Esophagus squamous epithelium (tissue), 5 donors: ENCODE results near the gene PTPRN. TPM values are rescaled to one million over a fixed set of nuclear protein-coding genes. Genes with fewer than 3 reads are reported as not detected.
A peak's percentile ranks its signal among the peaks of the same experiment; 100 is the strongest.

Experiments
- DNase-seq: peaks from one replicate; lab custom pipeline; 2025; lab: John Stamatoyannopoulos, UW
- H3K27ac ChIP-seq, 4 donors: fragments of 200-600 bp; sonication (generic); one replicate each; pipeline ENCODE4 v1.5.1; 2016 to 2019; ENCODE audit warnings: mild to moderate bottlenecking in 1 of 4
- H3K27me3 ChIP-seq, 4 donors: fragments of 200-600 bp; sonication (generic); 1 replicate in 3 of 4; 2 replicates in 1 of 4; pipeline versions ENCODE4 v1.5.1 to v1.6.0; 2017 to 2021; ENCODE audit warnings: antibody characterized with exemption in 1 of 4
- H3K36me3 ChIP-seq, 3 donors: fragments of 200-600 bp; sonication (generic); one replicate each; pipeline ENCODE4 v1.5.1; 2016 to 2019
- H3K4me1 ChIP-seq, 3 donors: fragments of 200-600 bp; sonication (generic); one replicate each; pipeline ENCODE4 v1.5.1; 2017 to 2019
- H3K4me3 ChIP-seq, 4 donors: fragments of 200-600 bp; sonication (generic); 1 replicate in 3 of 4; 2 replicates in 1 of 4; pipeline ENCODE4 v1.5.1; 2016 to 2019; ENCODE audit warnings: mild to moderate bottlenecking in 2 of 4, moderate library complexity in 1 of 4
- H3K9me3 ChIP-seq, 3 donors: fragments of 200-600 bp; sonication (generic); one replicate each; pipeline ENCODE4 v1.5.1; 2016 to 2019
- CTCF ChIP-seq, 6 experiments: fragments of 450-650 bp in 4 of 6; fragments of 200-600 bp in 2 of 6; sonication (generic) in 2 of 6; IDR thresholded peaks; one replicate each; pipeline ENCODE4 v1.5.1; 2016 to 2019; ENCODE audit warnings: antibody characterized with exemption in 6 of 6, mild to moderate bottlenecking in 4 of 6, moderate library complexity in 4 of 6
- POLR2A ChIP-seq, 4 donors: fragments of 450-650 bp; IDR thresholded peaks; one replicate each; pipeline ENCODE4 v1.6.1; 2017; ENCODE audit warnings: antibody characterized with exemption in 4 of 4, mild to moderate bottlenecking in 4 of 4, moderate library complexity in 3 of 4
- WGBS, 2 donors: methylation state at CpG; one replicate each; pipeline ENCODE4 v1.1.5; 2018; 5-methylcytosine and 5-hydroxymethylcytosine counted together
- intact Hi-C: fragments of 100-400 bp; cut with DNase I; formaldehyde crosslinking; loops from one replicate; pipeline ENCODE4 v1.15.0; 2022
- total RNA-seq, 4 donors: library from RNA; depleted of rRNA; stranded (reverse); fragments of >200 nt; gene quantifications; one replicate each; pipeline ENCODE4 v1.1.0, GENCODE V29; 2016
- donor health status: DM: yes; HTN: yes; CAD: no.

The PTPRN gene
- not detected for total RNA-seq

GRCh38 chr2:219309278-219309677 lies at the start of gene PTPRN:
TSS of gene PTPRN (minus strand) at chr2:219309401. CDS start at chr2:219309332, 69 bp downstream.
- Histone ChIP-seq H3K27me3 (peaks cover 0 to 85% (median 11%) of the 10 kb centered on the region in 4 donors), H3K27ac (no peak within 1 kb of the TSS), H3K4me1 (peaks cover 0 to 12% (median 0%) of the 10 kb centered on the region in 3 donors), H3K36me3 (no peaks in the 10 kb centered on the region), H3K4me3 (no peak within 1 kb of the TSS), H3K9me3 (no peaks in the 10 kb centered on the region)
- intact Hi-C loops = loop anchor here (10.0 kb wide), 1 partner anchor 254 kb away; no protein-coding TSS in a partner anchor
- WGBS, 2 donors = 0 to 20% methylated on average over 1 to 5 of the region's 37 CpGs
- no peak for TF ChIP-seq POLR2A (IDR thresholded peaks at IDR 0.05)
- no peak for TF ChIP-seq CTCF (IDR thresholded peaks at IDR 0.05)
- DNase-seq = no peak

- H3K36me3 ChIP-seq = no peaks in the 10 kb centered on the region
- H3K27me3 ChIP-seq = peaks cover 0 to 74% (median 8%) of the 10 kb centered on the region in 4 donors
- intact Hi-C loops = no loop called here
- no peak for TF ChIP-seq CTCF (IDR thresholded peaks at IDR 0.05)
- no peak for TF ChIP-seq POLR2A (IDR thresholded peaks at IDR 0.05)
- H3K27ac ChIP-seq = no peak overlapping the region
- no peak for DNase-seq
- 4 to 12% methylated on average over 30 to 38 of the region's 66 CpGs for WGBS, 2 donors
- H3K9me3 ChIP-seq = no peaks in the 10 kb centered on the region
- peaks cover 9 to 18% (median 11%) of the 10 kb centered on the region in 3 donors for H3K4me1 ChIP-seq
- peak overlapping the region in 2 of 4 donors; percentile 11 to 47 for H3K4me3 ChIP-seq
These were observed 49.2 kb upstream of the PTPRN start for GRCh38 chr2:219358170-219359075.

- no peak for DNase-seq
- TF ChIP-seq CTCF (IDR thresholded peaks at IDR 0.05) = no peak
- TF ChIP-seq POLR2A (IDR thresholded peaks at IDR 0.05) = no peak
- Histone ChIP-seq H3K27me3 (peaks cover 0 to 88% (median 8%) of the 10 kb centered on the region in 4 donors), H3K36me3 (no peaks in the 10 kb centered on the region), H3K4me3 (no peak overlapping the region), H3K4me1 (peaks cover 3 to 13% (median 8%) of the 10 kb centered on the region in 3 donors), H3K27ac (no peak overlapping the region), H3K9me3 (no peaks in the 10 kb centered on the region)
- intact Hi-C loops = no loop called here
- WGBS, 2 donors = 42 to 47% methylated on average over 1 of the region's 1 CpG
These were observed 47.6 kb upstream of the PTPRN start for GRCh38 chr2:219356834-219357233.

GRCh38 chr2:219354582-219354981 lies 45.4 kb upstream of the PTPRN start:
- H3K27ac ChIP-seq = no peak overlapping the region
- H3K36me3 ChIP-seq = no peaks in the 10 kb centered on the region
- TF ChIP-seq CTCF (IDR thresholded peaks at IDR 0.05) (no peak), POLR2A (IDR thresholded peaks at IDR 0.05) (no peak)
- H3K9me3 ChIP-seq = no peaks in the 10 kb centered on the region
- H3K4me1 ChIP-seq = peaks cover 3 to 13% (median 8%) of the 10 kb centered on the region in 3 donors
- peaks cover 0 to 97% (median 8%) of the 10 kb centered on the region in 4 donors for H3K27me3 ChIP-seq
- H3K4me3 ChIP-seq = no peak overlapping the region
- no peak for DNase-seq
- WGBS, 2 donors = 43 to 100% methylated on average over 1 of the region's 4 CpGs
- intact Hi-C loops = no loop called here

GRCh38 chr2:219353129-219353528 lies 43.9 kb upstream of the PTPRN start:
- H3K4me1 ChIP-seq = peaks cover under 1 to 4% (median 2%) of the 10 kb centered on the region in 3 donors
- intact Hi-C loops = no loop called here
- no peaks in the 10 kb centered on the region for H3K9me3 ChIP-seq
- H3K4me3 ChIP-seq = no peak overlapping the region
- peaks cover 0 to 92% (median 3%) of the 10 kb centered on the region in 4 donors for H3K27me3 ChIP-seq
- H3K27ac ChIP-seq = no peak overlapping the region
- H3K36me3 ChIP-seq = no peaks in the 10 kb centered on the region
- WGBS, 2 donors = 67 to 72% methylated on average over 2 to 5 of the region's 5 CpGs
- DNase-seq = no peak
- TF ChIP-seq POLR2A (IDR thresholded peaks at IDR 0.05) (no peak), CTCF (IDR thresholded peaks at IDR 0.05) (no peak)
